ENCODE data around the gene HDGFL3. TPM values are rescaled to one million over a fixed set of nuclear protein-coding genes. Genes with fewer than 3 reads are reported as not detected.
"Not testable (repeated sequence)": the region's sequence is repeated elsewhere in the genome, so short reads cannot be mapped to it uniquely, and the experiment has no call there.

The HDGFL3 gene
- total RNA-seq = 49.6 TPM

- DNase-seq = peak; percentile 89
Observed at GRCh38 chr15:83207660-83208366, at the start of gene HDGFL3. Gene HDGFL3 (minus strand): TSS chr15:83207823. CDS start chr15:83207414, 409 bp downstream.

- no peak for DNase-seq
Observed at GRCh38 chr15:83250781-83251180, 43.2 kb upstream of the HDGFL3 start.

- no peak for DNase-seq
Observed at GRCh38 chr15:83249030-83249343, 41.4 kb upstream of the HDGFL3 start.

GRCh38 chr15:83248151-83249029 is 40.8 kb upstream of the HDGFL3 start:
- peak; percentile 89 for DNase-seq

- no peak for DNase-seq
Observed at GRCh38 chr15:83243634-83244033, 36.0 kb upstream of the HDGFL3 start.

GRCh38 chr15:83230242-83230641 is 22.6 kb upstream of the HDGFL3 start:
- DNase-seq = no peak

GRCh38 chr15:83225449-83225848 is 17.8 kb upstream of the HDGFL3 start:
- no peak for DNase-seq

- not testable (repeated sequence) for DNase-seq
Observed at GRCh38 chr15:83221781-83222180, 14.2 kb upstream of the HDGFL3 start.

GRCh38 chr15:83219026-83219425 is 11.4 kb upstream of the HDGFL3 start:
- no peak for DNase-seq

- no peak for DNase-seq
Observed at GRCh38 chr15:83215306-83215705, 7.7 kb upstream of the HDGFL3 start.

- DNase-seq = no peak
Observed at GRCh38 chr15:83210619-83211018, 3.0 kb upstream of the HDGFL3 start.

GRCh38 chr15:83209333-83209732 is 1.7 kb upstream of the HDGFL3 start:
- DNase-seq = no peak

- DNase-seq = no peak
Observed at GRCh38 chr15:83208367-83208661, 691 bp upstream of the HDGFL3 start.

- DNase-seq = peak; percentile 78
Observed at GRCh38 chr15:83207009-83207659, 489 bp downstream of the HDGFL3 start.

- peak; percentile 50 for DNase-seq
Observed at GRCh38 chr15:83206526-83207008, 1.1 kb downstream of the HDGFL3 start.

GRCh38 chr15:83205725-83206324 is 1.8 kb downstream of the HDGFL3 start:
- peak; percentile 43 for DNase-seq

GRCh38 chr15:83204697-83205096 is 2.9 kb downstream of the HDGFL3 start:
- DNase-seq = no peak

GRCh38 chr15:83203543-83203942 is 4.1 kb downstream of the HDGFL3 start:
- no peak for DNase-seq

- DNase-seq = no peak
Observed at GRCh38 chr15:83200589-83200988, 7.0 kb downstream of the HDGFL3 start.

- no peak for DNase-seq
Observed at GRCh38 chr15:83200162-83200561, 7.5 kb downstream of the HDGFL3 start.

GRCh38 chr15:83199288-83199687 is 8.3 kb downstream of the HDGFL3 start:
- DNase-seq = no peak

GRCh38 chr15:83198476-83198875 is 9.1 kb downstream of the HDGFL3 start:
- DNase-seq = no peak

- DNase-seq = no peak
Observed at GRCh38 chr15:83194528-83194927, 13.1 kb downstream of the HDGFL3 start.

All from tongue (tissue), 2 donors.